Omental fat pad (tissue), 4 donors: ENCODE measurements around the gene IQCK. TPM values are rescaled to one million over a fixed set of nuclear protein-coding genes. Genes with fewer than 3 reads are reported as not detected.

Source experiments
- ATAC-seq: fragments of 150-250 bp; one replicate; pipeline ENCODE4 v1.9.1; 2016; ENCODE audit warnings: mild to moderate bottlenecking, moderate library complexity; ENCODE audit not compliant: low FRiP score
- DNase-seq: peaks from one replicate; pipeline ENCODE4 v3.0.0-alpha.2; 2019; ENCODE audit warnings: low spot score
- total RNA-seq, 4 donors: library from RNA; depleted of rRNA; stranded (reverse); fragments of >200 nt; gene quantifications; one replicate each; pipeline ENCODE4 v1.1.0, GENCODE V29; 2016
- TF ChIP-seq, protein P1 (sequence below), 3 donors: fragments of 450-650 bp; IDR thresholded peaks; one replicate each; pipeline ENCODE4 v1.5.1; 2016 to 2017; ENCODE audit warnings: antibody characterized with exemption in 3 of 3, mild to moderate bottlenecking in 3 of 3, moderate library complexity in 2 of 3

The IQCK gene
- total RNA-seq, 4 donors from 2014 or later = 14.5 to 28.2 (median 18.9) TPM

DNA sequence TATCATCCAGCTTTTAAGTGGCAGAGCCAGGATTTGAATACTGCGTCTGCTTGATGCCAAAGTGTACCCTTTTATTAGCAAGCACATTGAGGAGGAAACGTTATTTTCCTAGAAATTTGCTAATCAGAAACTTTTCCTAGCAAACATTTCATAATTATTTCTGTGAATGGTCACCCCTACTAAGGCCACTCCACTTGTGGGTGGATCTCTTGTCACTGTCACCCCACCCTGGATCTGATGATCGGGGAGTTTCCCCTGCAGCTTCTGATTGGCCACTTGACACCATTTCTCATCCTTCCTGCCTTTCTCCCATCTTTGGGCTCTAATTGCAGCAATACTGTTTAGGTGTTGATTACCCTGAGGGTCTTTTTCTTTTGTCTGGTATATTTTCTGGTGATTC is 130.7 kb downstream of the IQCK start:
- ATAC-seq (no peak), DNase-seq (no peak)
- TF ChIP-seq, protein P1, sequence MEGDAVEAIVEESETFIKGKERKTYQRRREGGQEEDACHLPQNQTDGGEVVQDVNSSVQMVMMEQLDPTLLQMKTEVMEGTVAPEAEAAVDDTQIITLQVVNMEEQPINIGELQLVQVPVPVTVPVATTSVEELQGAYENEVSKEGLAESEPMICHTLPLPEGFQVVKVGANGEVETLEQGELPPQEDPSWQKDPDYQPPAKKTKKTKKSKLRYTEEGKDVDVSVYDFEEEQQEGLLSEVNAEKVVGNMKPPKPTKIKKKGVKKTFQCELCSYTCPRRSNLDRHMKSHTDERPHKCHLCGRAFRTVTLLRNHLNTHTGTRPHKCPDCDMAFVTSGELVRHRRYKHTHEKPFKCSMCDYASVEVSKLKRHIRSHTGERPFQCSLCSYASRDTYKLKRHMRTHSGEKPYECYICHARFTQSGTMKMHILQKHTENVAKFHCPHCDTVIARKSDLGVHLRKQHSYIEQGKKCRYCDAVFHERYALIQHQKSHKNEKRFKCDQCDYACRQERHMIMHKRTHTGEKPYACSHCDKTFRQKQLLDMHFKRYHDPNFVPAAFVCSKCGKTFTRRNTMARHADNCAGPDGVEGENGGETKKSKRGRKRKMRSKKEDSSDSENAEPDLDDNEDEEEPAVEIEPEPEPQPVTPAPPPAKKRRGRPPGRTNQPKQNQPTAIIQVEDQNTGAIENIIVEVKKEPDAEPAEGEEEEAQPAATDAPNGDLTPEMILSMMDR (IDR thresholded peaks at IDR 0.05) = no peak

DNA sequence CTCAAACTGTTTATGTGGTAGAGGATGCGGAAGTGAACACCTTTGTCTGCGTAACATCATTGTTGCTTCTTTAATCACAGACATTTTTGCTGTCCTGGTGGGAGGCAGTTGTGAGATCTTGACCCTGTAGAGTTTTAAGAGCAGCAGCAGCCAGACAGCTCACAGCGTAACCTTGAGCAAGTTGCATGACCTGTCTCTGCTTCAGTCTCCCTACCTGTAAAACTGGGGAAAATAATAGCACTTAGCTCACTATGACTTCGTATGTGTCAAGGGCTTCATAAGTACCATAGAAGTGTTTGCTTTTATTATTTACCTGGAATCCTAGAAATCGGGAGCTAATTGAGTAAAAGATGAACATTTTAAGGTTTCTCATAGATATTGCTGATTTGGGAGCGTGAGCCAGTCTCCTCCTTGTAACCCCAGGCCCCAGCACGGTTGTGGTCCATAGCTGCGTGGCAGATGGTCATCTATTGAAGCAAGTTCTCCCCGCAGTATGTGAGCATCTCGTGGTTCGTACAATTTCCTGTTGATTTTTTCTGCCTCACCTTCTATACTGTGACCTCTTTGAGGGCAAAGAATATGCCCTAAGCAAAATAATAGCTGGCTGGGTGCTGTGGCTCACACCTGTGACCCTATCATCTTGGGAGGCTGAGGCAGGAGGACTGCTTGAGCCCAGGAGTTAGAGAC is 132.2 kb downstream of the IQCK start:
- no peak for DNase-seq
- ATAC-seq = no peak

DNA sequence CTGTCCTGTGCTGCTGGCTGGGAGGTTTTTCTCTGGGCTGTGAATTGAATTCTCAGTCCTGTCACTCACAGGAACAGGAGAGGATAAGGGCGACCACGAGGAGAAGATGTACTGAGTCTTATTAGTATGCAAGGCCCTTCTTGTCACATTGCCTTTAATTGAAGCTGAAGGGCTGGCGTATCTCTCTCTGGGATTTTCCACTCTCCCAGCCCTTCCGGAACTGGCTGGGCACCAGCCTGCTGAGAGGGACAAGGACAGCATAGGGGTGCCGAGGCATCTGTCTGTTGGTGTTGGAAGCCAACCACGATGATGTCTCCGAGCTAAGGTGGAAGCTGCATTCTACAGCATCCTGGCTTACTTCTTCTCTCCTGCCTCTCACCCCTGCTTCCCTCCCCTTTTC is 133.4 kb downstream of the IQCK start:
- no peak for ATAC-seq
- TF ChIP-seq, protein P1 (IDR thresholded peaks at IDR 0.05) = no peak
- no peak for DNase-seq

More for the DNA sequence above, 132.2 kb downstream of the IQCK start:
- TF ChIP-seq, protein P1 (IDR thresholded peaks at IDR 0.05) = no peak

DNA sequence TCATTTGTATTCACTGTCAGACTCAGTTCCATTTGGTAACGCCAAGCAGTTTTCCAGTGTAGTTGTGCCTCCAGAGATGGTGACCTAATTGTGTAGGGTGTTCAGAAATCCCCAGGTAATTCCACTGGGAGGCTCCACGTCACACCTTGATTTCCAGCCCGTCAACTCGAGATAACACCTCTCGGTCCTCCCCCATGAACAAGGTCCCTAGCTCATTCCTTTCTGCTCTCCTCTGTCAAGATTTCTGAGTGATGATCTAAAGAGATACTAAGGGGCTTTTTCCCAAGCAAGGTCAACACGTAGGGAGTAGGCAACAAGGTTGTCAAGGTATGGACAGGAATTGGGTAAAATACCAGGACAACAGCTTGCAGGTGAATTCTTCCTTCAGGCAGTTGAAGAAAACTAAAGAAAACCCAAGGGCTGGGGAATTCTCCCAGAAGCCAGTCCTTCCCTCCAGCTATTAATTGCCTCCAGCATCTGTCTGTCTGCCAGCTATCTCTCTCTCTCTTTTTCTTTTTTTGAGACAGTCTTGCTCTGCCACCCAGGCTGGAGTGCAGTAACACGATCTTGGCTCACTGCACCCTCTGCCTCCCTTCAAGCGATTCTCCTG is 135.2 kb downstream of the IQCK start:
- DNase-seq (no peak), ATAC-seq (no peak)
- TF ChIP-seq, protein P1 (IDR thresholded peaks at IDR 0.05) = no peak

DNA sequence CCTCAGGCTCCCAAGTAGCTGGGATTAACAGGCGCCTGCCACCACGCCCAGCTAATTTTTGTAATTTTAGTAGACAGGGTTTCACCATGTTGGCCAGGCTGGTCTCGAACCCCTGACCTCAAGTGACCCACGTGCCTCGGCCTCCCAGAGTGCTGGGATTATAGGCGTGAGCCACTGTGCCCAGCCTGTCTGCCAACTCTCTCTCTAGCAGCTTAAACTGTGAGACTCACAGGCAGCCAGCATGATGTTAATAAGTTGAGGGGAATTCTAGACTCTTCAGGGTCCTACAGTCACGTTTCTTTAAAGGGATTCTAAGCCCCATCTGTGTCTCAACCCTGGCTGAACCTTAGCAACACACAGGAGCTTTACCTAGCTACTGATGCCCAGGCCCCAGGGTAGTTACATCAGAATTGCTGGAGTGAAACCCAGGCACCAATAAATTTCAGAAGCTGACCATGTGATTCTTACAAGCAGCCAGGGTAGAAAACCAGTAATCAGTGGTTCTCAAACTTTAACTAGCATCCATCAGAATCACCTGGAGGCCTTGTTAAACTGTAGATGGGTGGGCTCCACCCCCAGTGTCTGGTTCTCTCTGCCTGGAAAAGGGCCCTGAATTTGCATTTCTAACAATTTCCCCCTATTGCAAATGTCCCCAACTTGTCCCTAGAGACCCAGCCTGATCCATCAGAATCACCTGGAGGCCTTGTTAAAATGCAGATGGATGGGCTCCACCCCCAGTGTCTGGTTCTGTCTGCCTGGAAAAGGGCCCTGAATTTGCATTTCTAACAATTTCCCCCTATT is 135.9 kb downstream of the IQCK start:
- ATAC-seq (no peak), DNase-seq (no peak)
- TF ChIP-seq, protein P1 (IDR thresholded peaks at IDR 0.05) = no peak

DNA sequence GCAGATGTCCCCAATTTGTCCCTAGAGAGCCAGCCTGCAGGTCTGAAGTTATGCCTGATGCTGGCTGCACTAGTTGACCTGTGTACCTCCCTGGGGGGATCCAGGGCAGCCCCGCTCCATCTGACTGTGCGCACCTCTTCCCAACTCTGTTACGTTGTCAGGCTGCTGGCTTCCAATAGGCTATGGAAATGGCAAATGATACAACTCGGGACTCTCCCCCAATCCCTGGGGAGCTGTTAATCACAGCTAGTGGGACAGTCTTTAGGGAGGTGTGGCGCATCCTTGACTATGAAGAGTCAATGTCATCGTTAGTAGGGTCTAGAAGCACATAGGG is 136.4 kb downstream of the IQCK start:
- ATAC-seq (no peak), DNase-seq (no peak)
- TF ChIP-seq, protein P1 (IDR thresholded peaks at IDR 0.05) = no peak
